Measurements from ENCODE around the gene STX3.

DNA sequence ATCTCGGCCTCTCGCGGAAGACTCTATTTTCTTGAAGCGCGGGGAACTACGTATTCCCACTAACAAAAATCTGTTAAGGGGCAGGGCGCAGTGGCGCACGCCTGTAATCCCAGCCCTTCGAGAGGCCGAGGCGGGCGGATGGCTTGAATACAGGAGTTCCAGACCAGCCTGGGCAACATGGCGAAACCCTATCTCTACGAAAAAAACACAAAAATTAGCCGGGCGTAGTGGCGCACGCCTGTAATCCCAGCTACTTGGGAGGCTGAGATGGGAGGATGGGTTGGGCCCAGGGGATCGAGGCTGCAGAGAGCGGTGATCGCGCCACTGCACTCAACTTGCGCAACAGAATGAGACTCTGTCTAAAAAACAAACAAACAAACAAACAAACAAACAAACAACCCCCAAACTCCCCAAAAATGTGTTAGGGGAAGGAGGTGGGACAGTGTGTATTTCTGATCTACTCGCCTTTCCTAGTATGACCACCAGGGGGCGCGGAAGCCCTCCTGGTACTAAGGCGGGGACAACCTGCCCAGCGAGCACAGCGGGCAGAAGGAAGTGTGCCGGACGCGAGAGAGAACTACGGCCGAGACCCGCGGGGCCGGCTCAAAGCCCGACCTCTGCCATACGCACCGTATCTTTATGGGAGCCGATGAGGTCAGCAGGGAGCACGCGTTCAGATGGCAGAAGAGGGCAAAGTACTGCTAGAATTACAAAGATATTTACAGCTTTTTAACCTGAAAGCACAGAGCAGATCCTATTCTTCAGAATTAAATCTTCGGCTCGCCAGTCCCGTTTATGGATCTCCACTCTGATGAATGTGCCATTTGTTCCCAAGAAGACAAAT, 1.3 kb upstream of the STX3 start:
- TF ChIP-seq, protein P1, sequence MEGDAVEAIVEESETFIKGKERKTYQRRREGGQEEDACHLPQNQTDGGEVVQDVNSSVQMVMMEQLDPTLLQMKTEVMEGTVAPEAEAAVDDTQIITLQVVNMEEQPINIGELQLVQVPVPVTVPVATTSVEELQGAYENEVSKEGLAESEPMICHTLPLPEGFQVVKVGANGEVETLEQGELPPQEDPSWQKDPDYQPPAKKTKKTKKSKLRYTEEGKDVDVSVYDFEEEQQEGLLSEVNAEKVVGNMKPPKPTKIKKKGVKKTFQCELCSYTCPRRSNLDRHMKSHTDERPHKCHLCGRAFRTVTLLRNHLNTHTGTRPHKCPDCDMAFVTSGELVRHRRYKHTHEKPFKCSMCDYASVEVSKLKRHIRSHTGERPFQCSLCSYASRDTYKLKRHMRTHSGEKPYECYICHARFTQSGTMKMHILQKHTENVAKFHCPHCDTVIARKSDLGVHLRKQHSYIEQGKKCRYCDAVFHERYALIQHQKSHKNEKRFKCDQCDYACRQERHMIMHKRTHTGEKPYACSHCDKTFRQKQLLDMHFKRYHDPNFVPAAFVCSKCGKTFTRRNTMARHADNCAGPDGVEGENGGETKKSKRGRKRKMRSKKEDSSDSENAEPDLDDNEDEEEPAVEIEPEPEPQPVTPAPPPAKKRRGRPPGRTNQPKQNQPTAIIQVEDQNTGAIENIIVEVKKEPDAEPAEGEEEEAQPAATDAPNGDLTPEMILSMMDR (IDR thresholded peaks at IDR 0.05; ENCODE audit: low read depth, low read length, missing input control) = peak; percentile 90
- TF ChIP-seq FOXA1 (IDR thresholded peaks at IDR 0.05) (no peak), HNF4A (conservative IDR thresholded peaks at IDR 0.05) (peak; percentile 3 to 23)
- TF ChIP-seq, protein P2, sequence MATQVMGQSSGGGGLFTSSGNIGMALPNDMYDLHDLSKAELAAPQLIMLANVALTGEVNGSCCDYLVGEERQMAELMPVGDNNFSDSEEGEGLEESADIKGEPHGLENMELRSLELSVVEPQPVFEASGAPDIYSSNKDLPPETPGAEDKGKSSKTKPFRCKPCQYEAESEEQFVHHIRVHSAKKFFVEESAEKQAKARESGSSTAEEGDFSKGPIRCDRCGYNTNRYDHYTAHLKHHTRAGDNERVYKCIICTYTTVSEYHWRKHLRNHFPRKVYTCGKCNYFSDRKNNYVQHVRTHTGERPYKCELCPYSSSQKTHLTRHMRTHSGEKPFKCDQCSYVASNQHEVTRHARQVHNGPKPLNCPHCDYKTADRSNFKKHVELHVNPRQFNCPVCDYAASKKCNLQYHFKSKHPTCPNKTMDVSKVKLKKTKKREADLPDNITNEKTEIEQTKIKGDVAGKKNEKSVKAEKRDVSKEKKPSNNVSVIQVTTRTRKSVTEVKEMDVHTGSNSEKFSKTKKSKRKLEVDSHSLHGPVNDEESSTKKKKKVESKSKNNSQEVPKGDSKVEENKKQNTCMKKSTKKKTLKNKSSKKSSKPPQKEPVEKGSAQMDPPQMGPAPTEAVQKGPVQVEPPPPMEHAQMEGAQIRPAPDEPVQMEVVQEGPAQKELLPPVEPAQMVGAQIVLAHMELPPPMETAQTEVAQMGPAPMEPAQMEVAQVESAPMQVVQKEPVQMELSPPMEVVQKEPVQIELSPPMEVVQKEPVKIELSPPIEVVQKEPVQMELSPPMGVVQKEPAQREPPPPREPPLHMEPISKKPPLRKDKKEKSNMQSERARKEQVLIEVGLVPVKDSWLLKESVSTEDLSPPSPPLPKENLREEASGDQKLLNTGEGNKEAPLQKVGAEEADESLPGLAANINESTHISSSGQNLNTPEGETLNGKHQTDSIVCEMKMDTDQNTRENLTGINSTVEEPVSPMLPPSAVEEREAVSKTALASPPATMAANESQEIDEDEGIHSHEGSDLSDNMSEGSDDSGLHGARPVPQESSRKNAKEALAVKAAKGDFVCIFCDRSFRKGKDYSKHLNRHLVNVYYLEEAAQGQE (IDR thresholded peaks at IDR 0.05) = no peak
